GM21619 (cell line): ENCODE measurements around the gene CAMTA1.
A peak's percentile ranks its signal among the peaks of the same experiment; 100 is the strongest.

ENCODE experiments used
- ATAC-seq: cut with Tn5 transposase; IDR thresholded peaks from one replicate; pipeline ENCODE4 v1.9.1; 2021; ENCODE audit not compliant: unreplicated experiment

Gene CAMTA1

DNA sequence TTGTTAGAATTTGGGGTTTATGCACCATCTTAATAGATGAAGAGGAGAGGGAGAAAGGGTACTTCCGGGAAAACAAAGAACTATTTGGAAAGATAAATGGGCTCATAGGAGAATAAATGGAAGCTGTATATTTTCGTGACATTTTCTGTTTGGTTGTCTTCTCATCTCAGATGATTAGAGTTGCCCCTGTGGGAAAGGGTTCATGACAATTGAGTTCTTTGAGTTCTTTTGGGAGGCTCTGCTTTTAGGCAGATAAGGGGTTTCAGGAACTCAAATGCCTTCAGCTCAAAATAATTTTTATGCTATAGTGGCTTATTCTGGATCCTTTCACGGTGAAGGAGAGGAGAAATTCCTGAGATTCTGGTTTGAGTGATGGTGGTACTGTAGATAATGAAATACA lies 63.6 kb downstream of the CAMTA1 start:
- ATAC-seq: no peak

- no peak for ATAC-seq
These were observed 65.3 kb downstream of the CAMTA1 start for GRCh38 chr1:6850537-6850936.

GRCh38 chr1:6852136-6852890 lies 67.1 kb downstream of the CAMTA1 start:
- ATAC-seq: no peak

- ATAC-seq: no peak
These were observed 68.9 kb downstream of the CAMTA1 start for GRCh38 chr1:6854166-6854565.

- ATAC-seq: no peak
These were observed 72.6 kb downstream of the CAMTA1 start for GRCh38 chr1:6857831-6858230.

GRCh38 chr1:6858596-6858995 lies 73.3 kb downstream of the CAMTA1 start:
- ATAC-seq: no peak

DNA sequence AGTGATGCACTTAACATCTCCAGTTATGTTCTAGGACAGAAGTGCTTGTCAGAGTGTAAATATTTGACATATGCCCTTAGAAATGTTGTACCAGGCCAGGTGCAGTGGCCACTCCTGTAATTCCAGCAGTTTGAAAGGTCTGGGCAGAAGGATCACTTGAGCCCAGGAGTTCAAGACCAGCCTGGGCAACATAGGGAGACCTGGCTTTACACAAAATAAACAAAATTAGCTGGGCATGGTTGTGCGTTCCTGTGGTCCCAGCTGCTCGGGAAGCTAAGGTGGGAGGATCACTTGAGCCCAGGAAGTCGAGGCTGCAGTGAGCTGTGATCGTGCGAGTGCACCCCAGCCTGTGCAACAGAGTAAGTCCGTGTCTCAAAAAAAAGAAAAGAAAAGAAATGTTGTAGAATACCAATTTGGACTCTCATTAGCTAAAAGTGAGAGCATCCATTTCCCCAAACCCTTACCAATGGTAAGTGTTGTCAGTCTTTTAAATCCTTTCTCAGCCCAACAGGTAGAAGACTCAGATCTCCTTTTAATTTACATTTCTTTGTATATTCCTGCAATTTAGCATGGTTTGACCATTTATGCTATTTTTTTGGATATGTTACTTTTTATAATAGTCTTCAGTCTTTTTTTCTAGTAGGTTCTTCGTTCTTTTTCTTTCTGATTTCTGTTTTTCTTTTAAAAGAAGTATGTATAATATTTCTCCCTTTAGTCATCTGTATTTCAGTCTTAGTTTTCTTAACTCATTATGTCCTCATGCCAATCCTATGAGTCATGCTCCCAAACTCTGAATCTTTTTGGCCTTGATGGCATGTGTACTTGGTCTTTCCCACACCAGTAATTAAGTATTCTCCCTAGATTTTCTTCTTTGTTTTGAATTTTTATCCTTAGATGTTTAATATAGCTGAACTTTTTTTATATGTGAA lies 74.4 kb downstream of the CAMTA1 start:
- no peak for ATAC-seq

GRCh38 chr1:6860401-6860800 lies 75.1 kb downstream of the CAMTA1 start:
- ATAC-seq: no peak

- ATAC-seq: peak; percentile 70
These were observed 75.9 kb downstream of the CAMTA1 start for GRCh38 chr1:6861075-6861724.

- ATAC-seq: no peak
These were observed 77.7 kb downstream of the CAMTA1 start for GRCh38 chr1:6862906-6863305.

- ATAC-seq: no peak
These were observed 78.9 kb downstream of the CAMTA1 start for GRCh38 chr1:6864166-6864565.

DNA sequence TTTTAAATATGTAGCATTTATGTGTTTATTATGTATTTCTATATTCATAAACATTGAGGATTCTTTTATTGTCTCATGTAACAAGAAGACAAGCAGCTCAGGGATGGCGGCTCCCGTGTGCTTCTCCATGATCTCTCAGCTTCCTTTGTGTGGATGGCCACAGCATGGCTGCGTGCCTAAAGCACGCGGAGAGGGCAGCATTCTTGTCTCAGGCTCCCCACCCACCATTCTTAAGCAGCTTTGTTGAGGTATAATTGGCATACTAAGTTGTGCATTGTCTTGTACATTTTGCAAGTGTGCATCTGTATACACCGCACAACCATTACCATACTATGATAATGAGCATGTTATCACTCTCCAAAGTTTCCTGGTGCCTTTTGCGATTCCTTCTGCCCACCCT lies 81.6 kb downstream of the CAMTA1 start:
- ATAC-seq: no peak

DNA sequence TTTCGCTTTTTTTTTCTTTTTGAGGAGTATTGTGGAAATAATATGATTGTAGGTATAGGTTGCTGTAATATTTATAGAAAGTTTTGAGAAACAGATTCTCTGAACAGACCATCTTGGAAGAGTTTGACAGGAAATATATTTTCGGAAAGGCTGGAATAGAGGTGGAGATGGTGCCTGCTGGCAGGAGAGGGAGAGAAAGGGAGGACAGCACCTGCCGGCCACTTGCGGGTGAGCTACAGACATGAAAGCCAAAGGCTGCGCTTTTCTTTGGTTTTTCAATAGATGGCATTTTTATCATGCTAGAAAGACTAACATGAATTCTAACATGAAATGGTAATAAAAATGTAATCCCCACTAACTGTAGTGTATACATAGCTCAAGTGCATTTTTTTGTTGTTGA lies 82.1 kb downstream of the CAMTA1 start:
- no peak for ATAC-seq

- no peak for ATAC-seq
These were observed 82.7 kb downstream of the CAMTA1 start for GRCh38 chr1:6867729-6868659.

DNA sequence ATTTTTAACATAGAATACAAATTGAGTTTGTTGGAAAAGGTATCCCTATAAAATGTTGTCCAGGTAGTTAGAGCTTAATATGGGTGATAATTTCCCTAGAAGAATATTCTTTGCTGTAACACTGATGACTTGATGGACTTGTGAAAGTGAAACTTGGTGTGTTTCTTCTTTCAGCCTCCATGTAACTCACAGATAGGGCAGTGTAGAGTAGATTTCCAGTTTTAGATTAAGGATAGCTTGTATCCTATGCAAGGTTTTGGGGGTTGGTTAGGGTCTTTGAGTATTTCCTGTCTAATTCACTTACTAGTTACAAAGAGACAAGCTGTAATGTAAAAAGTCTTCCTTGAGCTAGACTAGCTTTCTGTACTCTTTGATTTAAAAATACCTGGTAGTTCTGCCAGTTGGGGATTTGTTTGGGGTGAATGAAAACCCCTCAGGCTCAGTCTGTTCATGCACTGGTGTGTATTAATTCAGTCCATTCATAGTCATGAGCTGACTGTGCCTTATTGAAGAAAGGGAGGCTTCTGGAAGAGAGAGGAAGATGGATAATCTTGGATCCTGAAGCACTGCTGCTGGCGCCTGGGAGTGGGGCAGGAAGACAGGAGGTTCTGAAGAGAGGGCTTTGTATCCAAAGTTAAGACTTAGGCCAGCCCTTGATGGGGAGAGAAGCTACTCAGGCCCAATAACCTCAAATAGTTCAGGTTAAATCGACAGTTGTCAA lies 83.6 kb downstream of the CAMTA1 start:
- ATAC-seq: no peak

DNA sequence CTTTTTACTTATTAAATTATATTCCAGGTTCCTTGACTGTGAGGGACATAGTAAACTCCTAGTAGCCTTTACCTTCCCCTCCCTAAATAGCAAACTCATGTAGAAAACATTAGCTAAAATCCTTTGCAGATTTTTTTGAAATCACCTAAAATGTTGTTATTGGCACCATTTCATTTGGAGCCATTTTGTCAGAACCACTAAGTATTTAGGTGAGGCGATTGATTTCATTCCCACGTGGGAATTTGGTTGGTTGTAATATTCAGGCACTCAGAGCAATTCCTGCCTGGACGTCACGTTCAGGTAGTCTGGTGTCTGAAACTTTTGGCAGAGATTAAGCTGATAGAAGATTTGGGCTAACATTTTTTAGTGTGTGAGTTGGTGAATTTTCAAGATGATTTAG lies 84.3 kb downstream of the CAMTA1 start:
- no peak for ATAC-seq

DNA sequence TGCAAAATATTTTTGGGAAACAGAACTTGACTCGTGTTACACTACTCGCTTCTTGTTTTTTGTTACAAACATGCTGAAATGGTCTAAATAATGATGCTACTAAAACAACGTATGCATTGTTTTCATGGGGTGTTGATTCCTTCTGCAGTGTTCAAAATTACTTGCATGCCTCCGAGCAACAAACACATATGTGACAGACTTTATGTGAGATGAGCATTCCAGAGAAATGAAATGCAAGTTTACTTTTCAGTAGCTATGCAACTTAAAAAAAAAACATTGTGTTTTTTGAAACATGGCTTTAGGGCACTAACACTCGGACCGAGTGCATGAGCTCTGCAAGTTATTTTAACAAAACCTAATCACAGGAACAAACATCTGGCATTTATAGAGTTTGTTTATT lies 84.8 kb downstream of the CAMTA1 start:
- no peak for ATAC-seq

DNA sequence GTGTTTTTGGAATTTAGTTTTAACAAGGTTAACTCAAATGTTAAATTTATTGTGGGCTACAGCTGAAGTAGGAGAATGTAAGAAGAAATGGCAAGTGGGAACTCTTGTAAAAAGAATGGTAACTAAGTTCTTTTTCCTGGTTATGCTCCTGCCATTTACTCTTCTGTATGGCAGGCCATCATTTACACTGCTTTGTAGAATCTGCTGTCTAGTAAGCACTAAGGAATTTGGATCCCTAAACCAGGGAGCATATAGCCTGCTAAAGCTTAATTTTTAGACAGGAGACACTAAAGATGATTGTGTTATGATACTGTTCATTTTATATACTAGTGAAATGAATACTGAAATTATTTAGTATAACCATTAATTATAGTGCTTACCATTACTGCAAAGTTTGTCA lies 85.3 kb downstream of the CAMTA1 start:
- ATAC-seq: no peak

DNA sequence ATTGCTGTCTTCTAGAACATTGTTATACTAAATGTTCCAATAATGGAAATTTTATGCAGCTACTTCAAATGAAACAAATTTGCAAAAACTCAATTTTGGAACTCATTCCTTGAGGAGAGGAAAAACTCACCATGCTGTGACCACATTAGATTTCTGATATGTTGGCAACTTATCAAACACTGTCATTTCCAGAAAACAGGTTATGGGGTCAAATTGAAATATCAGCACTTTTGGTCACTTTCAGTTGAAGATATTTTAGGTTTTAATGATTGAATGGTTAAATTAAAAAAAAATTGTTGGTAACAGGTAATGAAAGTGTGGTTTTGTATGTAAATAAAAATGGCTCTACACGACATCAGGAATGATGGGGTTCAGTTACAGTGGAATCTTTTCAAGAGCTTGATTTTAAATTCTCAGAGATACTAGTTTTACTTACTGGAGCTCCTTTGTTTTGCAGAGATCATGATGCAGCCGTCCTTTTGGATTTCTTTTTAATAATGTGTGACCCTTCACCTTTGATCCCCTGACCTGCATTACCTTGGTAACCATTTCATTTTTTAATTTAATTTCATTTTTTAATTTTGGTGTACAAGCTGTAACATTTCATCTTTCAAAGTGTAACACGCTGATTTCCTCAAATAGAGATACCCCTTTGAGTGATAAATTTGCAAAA lies 86.2 kb downstream of the CAMTA1 start:
- ATAC-seq: no peak
